KBM-7 (cell line): ENCODE results near the gene NTMT2.
A peak's percentile ranks its signal among the peaks of the same experiment; 100 is the strongest.
"Not testable (repeated sequence)": the region's sequence is repeated elsewhere in the genome, so short reads cannot be mapped to it uniquely, and the experiment has no call there.

ENCODE experiments used
- DNase-seq: peaks from one replicate; pipeline ENCODE4 v3.0.0-alpha.2; 2015
- in situ Hi-C: fragments of 300-500 bp; cut with MboI; formaldehyde crosslinking; loops from 2 replicates; pipeline ENCODE4 v1.14.3; 2020; ENCODE audit warnings: low sequenced_read_pairs, low pct_unique_long_range_greater_than_20kb, mixed read lengths

Gene NTMT2

DNA sequence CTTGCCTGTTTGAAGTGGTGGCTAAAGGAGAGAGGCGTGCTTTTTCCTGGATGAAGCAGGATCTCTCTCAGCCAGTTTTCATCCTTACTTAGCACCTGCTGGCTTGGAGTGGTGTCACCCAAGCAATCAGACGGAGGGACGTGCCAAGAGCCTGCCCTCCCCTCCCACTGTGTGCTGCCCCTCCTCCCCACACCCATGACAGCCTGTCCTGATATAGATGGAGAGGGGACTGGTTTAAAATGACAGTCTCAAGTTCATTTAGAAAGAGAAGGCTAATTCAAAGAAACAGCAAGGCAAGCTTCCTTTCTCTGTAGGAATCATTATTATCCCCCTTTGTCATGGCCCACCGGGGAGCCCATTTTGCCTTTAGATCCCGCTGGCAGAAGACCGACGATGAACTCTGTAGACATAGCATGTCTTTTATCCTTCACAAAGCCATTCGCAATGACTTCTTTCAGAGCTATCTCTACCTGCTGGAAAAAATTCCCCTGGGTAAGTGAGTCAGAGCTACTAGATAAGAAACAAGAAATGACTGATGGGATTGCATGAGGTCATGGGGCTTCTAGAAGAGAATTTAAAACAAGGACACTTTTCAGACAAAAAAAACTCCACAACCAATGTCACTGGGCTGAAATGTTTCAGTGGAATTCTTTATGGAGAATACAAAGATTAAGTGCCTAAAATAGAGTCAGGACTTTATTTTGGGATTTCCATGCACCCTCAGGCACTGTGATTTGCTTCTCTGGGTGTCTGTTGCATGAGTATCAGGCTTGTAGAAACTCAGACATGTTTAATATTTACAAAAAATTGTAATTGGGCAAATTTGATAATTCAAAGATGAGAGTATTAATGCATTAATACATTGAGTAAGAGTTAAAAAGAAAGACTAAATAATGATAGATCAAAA, at the start of gene NTMT2:
Gene NTMT2 (plus strand): TSS at position 190 of the 907 bp plus-strand sequence. CDS start 149 bp downstream, at position 339.
- in situ Hi-C loops: no loop called here
- no peak for DNase-seq

GRCh38 chr1:170095976-170096748, 49.6 kb upstream of the NTMT2 start:
- in situ Hi-C loops: no loop called here
- DNase-seq: no peak

- in situ Hi-C loops: no loop called here
- no peak for DNase-seq
These were observed 48.9 kb upstream of the NTMT2 start for GRCh38 chr1:170096806-170097340.

- in situ Hi-C loops: no loop called here
- no peak for DNase-seq
These were observed 48.3 kb upstream of the NTMT2 start for GRCh38 chr1:170097449-170097948.

- in situ Hi-C loops, DNase-seq: not testable (repeated sequence)
These were observed 32.6 kb upstream of the NTMT2 start for GRCh38 chr1:170113140-170113539.

GRCh38 chr1:170114906-170115305, 30.9 kb upstream of the NTMT2 start:
- in situ Hi-C loops: no loop called here
- peak; percentile 1 for DNase-seq

DNA sequence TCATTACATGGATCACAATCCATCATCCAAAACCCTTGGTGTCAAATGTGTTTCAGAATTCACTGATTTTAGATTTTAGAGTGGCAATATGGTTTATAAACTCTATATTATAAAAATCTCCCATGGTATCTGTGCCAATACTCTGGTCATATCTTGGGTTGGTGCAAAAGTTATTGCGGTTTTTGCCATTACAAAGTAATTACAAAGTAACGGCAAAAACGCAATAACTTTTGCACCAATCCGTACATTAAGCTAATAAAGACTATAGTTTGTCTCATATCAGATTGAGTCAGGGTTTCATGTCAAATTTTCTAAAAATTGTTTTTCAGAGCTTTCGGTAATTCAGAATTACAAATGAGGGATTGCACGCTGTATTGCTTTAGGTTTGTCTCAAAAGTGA, 23.4 kb upstream of the NTMT2 start:
- DNase-seq: no peak
- in situ Hi-C loops: no loop called here

GRCh38 chr1:170125269-170125668, 20.5 kb upstream of the NTMT2 start:
- no peak for DNase-seq
- in situ Hi-C loops: no loop called here

GRCh38 chr1:170126696-170127095, 19.1 kb upstream of the NTMT2 start:
- DNase-seq: no peak
- in situ Hi-C loops: no loop called here

DNA sequence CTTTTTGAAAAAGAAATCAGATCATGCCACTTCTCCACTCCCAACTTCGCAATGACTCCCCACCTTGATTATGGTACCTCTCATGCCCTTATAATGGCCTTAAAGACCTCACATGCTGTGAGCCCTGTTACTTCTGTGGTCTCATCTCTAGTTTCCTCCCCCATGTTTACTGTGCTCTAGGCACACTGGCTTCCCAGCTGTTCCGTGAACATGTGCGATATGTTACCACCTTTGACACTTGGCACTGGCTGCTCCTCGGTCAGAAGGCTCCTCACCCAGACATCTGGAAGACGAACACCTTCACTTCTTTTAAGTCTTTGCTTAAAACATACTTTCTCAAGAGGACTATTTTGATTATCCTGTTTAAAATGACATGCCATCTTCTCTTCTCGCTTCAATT, 14.3 kb upstream of the NTMT2 start:
- no peak for DNase-seq
- in situ Hi-C loops: no loop called here

- no peak for DNase-seq
- in situ Hi-C loops: no loop called here
These were observed 13.8 kb upstream of the NTMT2 start for GRCh38 chr1:170131984-170132383.

DNA sequence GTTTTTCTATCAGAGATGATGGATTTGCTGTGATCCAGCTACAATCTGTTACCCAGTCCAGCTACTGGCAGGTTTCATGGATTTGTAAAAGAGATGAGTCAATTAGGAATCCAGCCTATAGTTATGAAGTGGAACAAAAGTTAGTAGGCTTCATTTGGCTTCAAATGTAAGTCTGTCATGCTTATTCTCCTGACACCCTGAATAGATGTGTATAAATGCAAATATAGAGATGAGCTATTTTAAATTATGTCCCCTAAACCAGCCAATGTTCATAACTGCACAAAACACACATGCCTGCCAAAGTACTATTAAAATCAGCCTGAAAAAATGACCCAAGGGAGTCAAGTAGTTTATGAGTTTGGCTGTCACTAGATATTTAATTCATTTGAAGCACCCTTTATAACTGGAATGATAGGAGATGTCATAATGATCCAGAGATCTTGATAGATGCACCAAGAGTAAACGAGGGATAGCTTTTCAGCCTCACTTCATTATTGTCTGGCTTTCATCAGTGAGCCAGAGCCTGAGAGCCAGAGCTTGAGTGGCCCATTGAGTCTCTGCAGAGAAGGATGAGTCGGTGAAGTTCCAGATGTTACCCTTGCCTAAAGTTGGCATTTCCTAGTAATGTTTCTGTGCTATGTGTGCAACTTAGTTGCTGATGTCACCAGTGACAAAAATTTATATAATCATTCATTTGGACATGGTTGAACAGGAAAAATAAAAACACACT, 11.8 kb upstream of the NTMT2 start:
- DNase-seq: no peak
- in situ Hi-C loops: no loop called here

- in situ Hi-C loops: no loop called here
- DNase-seq: no peak
These were observed 11.2 kb upstream of the NTMT2 start for GRCh38 chr1:170134521-170134920.

GRCh38 chr1:170140371-170140770, 5.4 kb upstream of the NTMT2 start:
- in situ Hi-C loops: no loop called here
- DNase-seq: no peak

DNA sequence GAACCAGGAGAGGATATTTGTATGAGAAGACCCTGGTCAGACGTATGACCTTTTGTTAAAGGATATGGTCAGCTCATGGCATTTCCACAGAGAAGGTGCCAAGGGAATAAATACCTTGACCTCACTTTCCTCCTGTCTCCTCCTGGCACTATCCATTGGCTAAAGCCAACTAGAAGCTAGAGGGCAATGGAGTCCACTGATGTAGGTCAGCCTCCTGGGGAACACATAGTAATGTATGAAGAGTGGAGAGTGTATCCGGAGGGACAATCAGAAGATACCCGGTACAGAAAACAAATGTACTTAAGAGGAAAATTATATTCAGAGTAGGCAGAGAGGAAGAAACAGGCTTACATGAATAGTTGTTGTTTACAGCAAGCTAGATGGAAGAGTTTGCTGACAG, 698 bp upstream of the NTMT2 start:
- DNase-seq: no peak
- in situ Hi-C loops: no loop called here

GRCh38 chr1:170146720-170147263, 1.0 kb downstream of the NTMT2 start:
- no peak for DNase-seq
- in situ Hi-C loops: no loop called here

DNA sequence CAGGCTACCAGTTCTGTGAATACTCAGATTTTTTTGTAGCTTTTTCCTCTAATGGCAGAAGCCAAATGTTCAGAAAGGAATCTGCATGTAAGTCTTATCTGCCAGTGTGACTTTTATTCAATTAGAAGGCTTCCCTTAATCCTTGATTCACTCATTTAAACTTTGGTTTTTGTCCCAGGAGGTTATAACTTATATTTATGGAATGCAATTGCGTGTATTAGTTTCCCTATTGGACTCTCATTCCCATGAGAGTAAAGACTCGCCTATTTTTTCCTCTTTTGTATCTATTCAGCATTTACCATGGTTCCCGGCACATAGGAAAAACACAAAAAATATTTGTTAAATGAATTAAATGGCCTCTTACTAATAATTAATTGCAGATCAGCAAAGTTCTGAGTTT, 3.5 kb downstream of the NTMT2 start:
- in situ Hi-C loops: no loop called here
- no peak for DNase-seq

DNA sequence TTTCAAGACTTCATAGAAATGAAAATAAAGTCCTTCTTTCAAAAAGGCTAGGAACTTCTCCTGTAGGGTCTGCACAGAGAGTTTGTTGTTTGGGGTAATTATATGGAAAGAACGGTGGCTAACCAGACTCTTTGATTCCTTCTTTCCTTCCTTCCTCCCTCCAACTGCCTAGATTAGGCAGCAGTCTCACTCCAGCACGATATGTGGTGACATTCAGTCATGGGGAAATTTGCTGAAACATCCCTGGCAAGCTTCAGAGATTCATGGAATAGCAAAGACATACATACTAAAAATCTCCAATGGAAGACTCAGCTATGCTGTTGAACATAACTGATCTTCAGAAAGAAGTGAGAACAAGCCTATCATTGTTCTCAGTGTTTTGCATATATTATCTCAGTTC, 4.3 kb downstream of the NTMT2 start:
- no peak for DNase-seq
- in situ Hi-C loops: no loop called here

DNA sequence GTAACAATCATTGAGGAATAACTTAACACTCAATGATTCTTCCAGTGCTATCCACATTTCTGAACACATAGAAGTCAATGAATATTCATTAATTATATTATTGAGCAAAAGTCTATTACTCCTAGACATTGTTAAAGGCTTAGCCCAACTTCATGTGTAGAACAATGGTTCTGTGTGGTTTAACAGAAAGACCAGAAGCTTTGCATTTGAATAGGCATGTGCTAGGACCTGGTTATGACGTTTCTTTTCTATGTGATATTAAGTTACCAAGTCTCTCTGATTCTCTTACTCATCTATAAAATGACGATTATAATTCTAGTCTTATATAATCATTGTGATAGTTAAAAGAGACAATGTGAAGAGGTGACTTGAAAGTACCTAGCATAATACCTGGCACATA, 5.2 kb downstream of the NTMT2 start:
- in situ Hi-C loops: no loop called here
- no peak for DNase-seq
